Measurements from ENCODE around the gene LGI4.

LGI4 gene

GRCh38 chr19:35125749-35126623 lies 8.9 kb downstream of the LGI4 start:
- TF ChIP-seq REST (IDR thresholded peaks at IDR 0.05; ENCODE audit: insufficient read depth in 1 of 2, low read depth in 2 of 2, low read length in 2 of 2), result no peak
- TF ChIP-seq FOXP2 (optimal IDR thresholded peaks at IDR 0.05; ENCODE audit: borderline replicate concordance, extremely low read depth, extremely low read length, insufficient read depth), result no peak
- no peak for TF ChIP-seq SIN3A (IDR thresholded peaks at IDR 0.05; ENCODE audit: borderline replicate concordance, insufficient read depth, low read length)
- no peak for TF ChIP-seq TAF1 (IDR thresholded peaks at IDR 0.05; ENCODE audit: borderline replicate concordance, insufficient read depth, low read length)
- no peak for TF ChIP-seq POLR2AphosphoS5 (IDR thresholded peaks at IDR 0.05; ENCODE audit: low read depth, low read length)

GRCh38 chr19:35125270-35125717 lies 9.6 kb downstream of the LGI4 start:
- no peak for TF ChIP-seq POLR2AphosphoS5 (IDR thresholded peaks at IDR 0.05; ENCODE audit: low read depth, low read length)
- TF ChIP-seq SIN3A (IDR thresholded peaks at IDR 0.05; ENCODE audit: borderline replicate concordance, insufficient read depth, low read length), result no peak
- TF ChIP-seq TAF1 (IDR thresholded peaks at IDR 0.05; ENCODE audit: borderline replicate concordance, insufficient read depth, low read length), result no peak
- no peak for TF ChIP-seq REST (IDR thresholded peaks at IDR 0.05; ENCODE audit: insufficient read depth in 1 of 2, low read depth in 2 of 2, low read length in 2 of 2)
- no peak for TF ChIP-seq FOXP2 (optimal IDR thresholded peaks at IDR 0.05; ENCODE audit: borderline replicate concordance, extremely low read depth, extremely low read length, insufficient read depth)

GRCh38 chr19:35124098-35125060 lies 10.5 kb downstream of the LGI4 start:
- no peak for TF ChIP-seq POLR2AphosphoS5 (IDR thresholded peaks at IDR 0.05; ENCODE audit: low read depth, low read length)
- TF ChIP-seq FOXP2 (optimal IDR thresholded peaks at IDR 0.05; ENCODE audit: borderline replicate concordance, extremely low read depth, extremely low read length, insufficient read depth), result no peak
- TF ChIP-seq SIN3A (IDR thresholded peaks at IDR 0.05; ENCODE audit: borderline replicate concordance, insufficient read depth, low read length), result no peak
- TF ChIP-seq REST (IDR thresholded peaks at IDR 0.05; ENCODE audit: insufficient read depth in 1 of 2, low read depth in 2 of 2, low read length in 2 of 2), result no peak
- TF ChIP-seq TAF1 (IDR thresholded peaks at IDR 0.05; ENCODE audit: borderline replicate concordance, insufficient read depth, low read length), result no peak

GRCh38 chr19:35123573-35123972 lies 11.3 kb downstream of the LGI4 start:
- TF ChIP-seq TAF1 (IDR thresholded peaks at IDR 0.05; ENCODE audit: borderline replicate concordance, insufficient read depth, low read length) (no peak), POLR2AphosphoS5 (IDR thresholded peaks at IDR 0.05; ENCODE audit: low read depth, low read length) (no peak), SIN3A (IDR thresholded peaks at IDR 0.05; ENCODE audit: borderline replicate concordance, insufficient read depth, low read length) (no peak), REST (IDR thresholded peaks at IDR 0.05; ENCODE audit: insufficient read depth in 1 of 2, low read depth in 2 of 2, low read length in 2 of 2) (no peak), FOXP2 (optimal IDR thresholded peaks at IDR 0.05; ENCODE audit: borderline replicate concordance, extremely low read depth, extremely low read length, insufficient read depth) (no peak)
